ENCODE results near the gene PCSK2.

- TF ChIP-seq CTCF (conservative IDR thresholded peaks at IDR 0.05) (no peak), ZFX (IDR thresholded peaks at IDR 0.05) (no peak)
Observed at GRCh38 chr20:17436664-17437063, 209.8 kb downstream of the PCSK2 start.
